ENCODE results near the gene CNGB1.
"Not testable (repeated sequence)": the region's sequence is repeated elsewhere in the genome, so short reads cannot be mapped to it uniquely, and the experiment has no call there.

Gene CNGB1

GRCh38 chr16:57951204-57951960 is 19.5 kb downstream of the CNGB1 start:
- DNase-seq, result no peak

DNA sequence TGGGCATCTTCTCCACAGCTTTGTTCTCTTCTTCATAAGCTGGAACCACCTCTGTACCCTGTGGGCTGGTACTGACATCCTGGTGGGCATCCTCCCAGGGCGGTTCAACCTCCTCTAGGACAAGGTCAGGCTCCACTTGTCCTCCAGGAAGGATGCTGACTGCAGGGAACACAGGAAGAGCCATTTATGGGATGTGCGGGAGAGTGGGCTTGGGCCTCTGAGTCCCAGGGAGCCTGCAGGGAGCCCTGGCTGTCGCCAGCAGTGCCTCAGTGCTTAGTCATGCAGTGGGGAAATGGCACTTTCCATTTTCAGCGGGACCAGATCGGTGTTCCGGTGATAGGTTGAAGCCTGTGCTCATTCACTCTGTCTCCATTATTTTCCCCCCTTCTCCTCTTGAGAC is 20.5 kb downstream of the CNGB1 start:
- DNase-seq, result no peak

GRCh38 chr16:57949595-57950238 is 21.2 kb downstream of the CNGB1 start:
- DNase-seq, result no peak

- DNase-seq, result no peak
These were observed 21.9 kb downstream of the CNGB1 start for GRCh38 chr16:57949013-57949412.

DNA sequence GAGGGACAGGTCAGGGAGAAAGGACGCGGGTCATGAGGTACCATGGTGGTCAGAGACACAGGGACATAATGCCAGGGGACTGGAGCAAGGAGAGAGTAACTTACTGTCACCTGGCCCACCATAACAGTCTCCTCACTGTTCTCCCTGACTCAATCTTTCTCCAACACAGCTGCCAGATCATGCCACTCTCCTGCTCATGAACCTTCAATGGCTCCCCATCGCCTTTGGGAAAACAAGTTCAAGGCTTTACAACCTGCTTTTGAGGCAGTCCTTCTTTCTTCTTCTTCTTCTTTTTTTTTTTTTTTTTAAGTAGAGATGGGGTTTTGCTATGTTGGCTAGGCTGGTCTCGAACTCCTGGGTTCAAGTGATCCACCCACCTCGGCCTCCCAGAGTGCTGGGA is 22.9 kb downstream of the CNGB1 start:
- DNase-seq, result no peak

DNA sequence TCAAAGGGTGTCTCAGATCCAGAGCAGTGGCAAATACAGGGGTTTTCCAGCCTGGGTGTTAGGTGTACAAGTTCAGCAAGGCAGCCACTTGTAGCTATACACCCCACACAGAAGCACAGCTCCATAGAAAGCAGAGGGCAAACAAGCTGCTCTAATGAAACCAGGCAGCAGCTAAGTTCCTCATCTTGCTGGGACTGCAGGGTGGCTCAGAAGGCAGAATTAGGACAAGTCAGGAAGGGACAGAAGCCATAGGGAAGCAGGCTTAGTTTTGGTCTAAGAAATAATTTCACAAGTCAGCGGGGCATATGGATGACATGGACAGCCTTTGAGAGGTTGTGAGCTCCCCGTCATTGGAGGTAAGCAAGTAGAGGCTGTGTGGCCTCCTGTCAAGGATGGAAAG is 23.7 kb downstream of the CNGB1 start:
- DNase-seq, result no peak

GRCh38 chr16:57946181-57946801 is 24.6 kb downstream of the CNGB1 start:
- no peak for DNase-seq

DNA sequence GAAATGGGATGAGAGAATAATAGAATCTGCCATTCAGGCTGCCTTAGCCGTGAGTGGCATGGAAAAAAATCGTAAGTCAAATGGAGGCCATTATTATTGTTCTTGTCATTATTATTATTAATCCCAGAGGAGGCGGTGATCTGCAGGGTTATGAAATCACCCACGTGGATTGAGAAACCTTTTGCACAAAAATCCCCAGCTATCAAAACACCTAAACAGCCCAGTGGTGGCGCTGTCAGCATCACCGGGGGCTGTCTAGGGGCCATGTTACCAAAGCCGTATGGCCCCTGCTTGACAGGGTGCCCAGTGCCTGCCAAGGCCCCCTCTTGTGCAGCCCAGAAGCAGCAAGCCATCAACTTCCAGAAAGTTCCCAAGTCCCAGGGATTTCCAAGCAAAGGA is 25.2 kb downstream of the CNGB1 start:
- no peak for DNase-seq

- no peak for DNase-seq
These were observed 25.8 kb downstream of the CNGB1 start for GRCh38 chr16:57944970-57945739.

- not testable (repeated sequence) for DNase-seq
These were observed 27.5 kb downstream of the CNGB1 start for GRCh38 chr16:57943381-57943780.

- DNase-seq, result not testable (repeated sequence)
These were observed 29.0 kb downstream of the CNGB1 start for GRCh38 chr16:57941901-57942300.

DNA sequence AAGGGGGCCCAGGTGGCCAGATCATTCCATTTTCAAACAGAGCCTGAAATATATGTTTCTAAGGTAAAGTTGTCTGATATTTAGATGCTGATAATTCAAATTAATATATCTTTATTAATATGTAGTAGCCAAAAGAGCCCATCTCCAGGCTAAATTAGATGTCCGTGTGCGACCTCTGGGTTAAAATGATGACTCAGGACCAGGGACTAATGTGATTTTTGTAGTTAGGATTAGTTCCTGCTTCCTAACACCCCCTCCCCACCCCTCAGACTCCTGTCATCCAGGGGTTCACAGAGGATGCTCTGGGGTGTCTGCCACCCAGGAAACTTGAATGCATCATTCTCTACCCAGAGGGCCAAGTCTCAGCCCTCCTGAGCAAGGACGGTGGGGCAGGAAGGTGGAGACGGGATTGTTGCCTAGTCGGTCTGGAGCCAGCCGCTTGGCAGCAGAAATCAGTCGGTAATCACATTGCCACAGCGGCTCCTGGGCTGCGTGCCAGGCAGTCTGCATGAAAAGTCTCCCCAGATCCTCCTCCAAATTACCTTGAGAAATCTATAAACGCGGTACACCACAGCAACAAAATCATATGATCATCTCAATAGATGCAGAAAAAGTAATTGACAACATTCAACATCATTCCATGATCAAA is 29.8 kb downstream of the CNGB1 start:
- no peak for DNase-seq

- no peak for DNase-seq
These were observed 30.5 kb downstream of the CNGB1 start for GRCh38 chr16:57940382-57940966.

- no peak for DNase-seq
These were observed 31.1 kb downstream of the CNGB1 start for GRCh38 chr16:57939872-57940224.

GRCh38 chr16:57938936-57939871 is 31.7 kb downstream of the CNGB1 start:
- no peak for DNase-seq

DNA sequence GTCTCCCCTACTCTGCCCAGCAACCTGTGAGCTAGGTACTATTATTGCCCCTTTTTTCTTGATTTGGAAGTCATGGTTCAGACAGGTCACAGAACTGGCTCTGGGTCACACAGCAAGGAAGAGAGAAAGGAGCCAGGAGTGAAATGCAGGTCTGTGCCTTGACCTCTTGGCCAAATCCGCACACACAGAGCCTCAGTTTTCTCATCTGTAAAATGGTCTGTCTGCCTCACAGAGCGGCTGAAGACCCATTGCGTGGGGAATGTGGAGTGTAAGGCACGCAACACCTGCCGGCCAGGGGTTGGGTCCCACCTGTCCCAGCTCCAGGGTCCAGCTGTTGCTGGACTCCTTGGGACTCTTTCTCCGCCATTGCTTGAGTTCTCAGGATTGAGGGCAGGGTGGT is 32.4 kb downstream of the CNGB1 start:
- no peak for DNase-seq

GRCh38 chr16:57937861-57938260 is 33.1 kb downstream of the CNGB1 start:
- no peak for DNase-seq

- no peak for DNase-seq
These were observed 35.0 kb downstream of the CNGB1 start for GRCh38 chr16:57935904-57936303.

GRCh38 chr16:57930533-57930932 is 40.4 kb downstream of the CNGB1 start:
- no peak for DNase-seq

- no peak for DNase-seq
These were observed 41.7 kb downstream of the CNGB1 start for GRCh38 chr16:57929250-57929649.

- no peak for DNase-seq
These were observed 44.9 kb downstream of the CNGB1 start for GRCh38 chr16:57926041-57926440.
